ENCODE data around the gene SCAMP4. TPM values are rescaled to one million over a fixed set of nuclear protein-coding genes. Genes with fewer than 3 reads are reported as not detected.

The SCAMP4 gene
- total RNA-seq, 1 donor from 2014 or later: 65.0 TPM

DNA sequence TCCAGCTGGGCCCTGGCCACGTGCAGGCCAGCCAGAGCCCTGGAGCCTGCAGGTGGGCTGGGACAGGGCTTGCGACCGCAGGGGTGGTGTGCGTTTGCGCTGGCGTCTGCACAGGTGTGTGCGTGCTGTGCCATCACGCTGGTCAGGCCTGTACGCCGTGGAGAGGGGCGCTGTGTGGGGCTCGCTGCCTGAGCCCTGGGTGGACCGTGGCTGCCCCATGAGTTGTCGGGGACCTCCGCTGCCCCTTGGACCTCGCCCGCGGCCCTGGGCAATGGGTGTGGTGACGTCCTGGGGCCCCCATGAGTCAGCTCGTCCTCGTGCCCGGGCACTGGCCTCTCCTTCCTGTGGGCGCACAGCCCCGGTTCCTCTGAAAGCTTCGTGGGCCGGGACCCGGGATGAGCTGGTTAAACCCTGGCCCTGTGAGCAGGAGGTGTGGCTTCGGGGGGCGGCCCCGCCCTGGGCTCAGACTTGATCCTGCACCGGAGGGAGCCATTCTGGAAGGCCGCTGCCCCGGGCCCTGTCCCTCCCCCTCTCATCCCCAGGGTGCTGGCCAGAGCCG, 42.5 kb downstream of the SCAMP4 start:
- intact Hi-C loops (cut with DNase I): no loop called here

DNA sequence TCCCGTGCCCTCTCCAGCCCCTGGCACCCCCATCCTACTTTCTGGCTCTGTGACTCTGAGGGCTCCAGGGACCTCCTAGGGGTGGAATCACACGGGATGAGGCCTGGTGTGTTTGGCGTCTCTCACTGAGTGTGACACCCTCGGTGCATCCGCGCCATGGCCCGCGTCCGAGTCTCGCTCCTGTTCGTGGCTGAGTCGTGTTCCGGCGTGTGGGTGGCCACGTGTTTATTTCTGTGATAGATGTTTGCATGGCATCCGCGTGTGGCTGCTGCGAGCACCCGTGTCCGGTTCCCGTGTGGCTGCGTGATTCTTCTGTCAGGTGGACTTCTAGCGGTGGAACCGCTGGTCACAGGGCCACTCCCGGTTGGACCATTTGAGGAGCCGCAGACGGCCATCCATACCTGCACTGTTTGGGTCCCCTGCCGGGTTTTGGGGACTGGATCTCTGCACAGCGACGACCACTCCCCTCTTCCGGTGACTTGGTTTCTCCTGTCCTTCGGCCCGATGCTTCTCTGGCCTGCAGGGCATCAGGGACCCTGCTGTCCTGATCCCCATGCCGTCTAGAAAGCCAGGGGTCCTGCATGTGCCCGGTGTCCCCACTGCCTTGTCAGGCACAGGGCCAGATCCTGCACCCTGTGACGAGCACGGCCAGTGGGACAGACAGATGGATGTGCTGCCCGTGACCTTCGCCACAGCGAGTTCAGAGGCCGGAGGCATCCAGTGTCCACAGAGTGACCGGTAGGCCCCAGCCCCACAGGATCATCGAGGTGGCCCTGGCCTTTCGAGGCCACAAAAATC, 44.3 kb downstream of the SCAMP4 start:
- TF ChIP-seq CTCF (IDR thresholded peaks at IDR 0.05): no peak
- no peak for DNase-seq

More for the DNA sequence above, 42.5 kb downstream of the SCAMP4 start:
- Histone ChIP-seq H3K36me3 (peaks cover 5% of the 10 kb centered on the region), H3K4me1 (peaks cover 27% of the 10 kb centered on the region), H3K9me3 (no peaks in the 10 kb centered on the region), H3K27me3 (ENCODE audit: low read depth) (no peaks in the 10 kb centered on the region), H3K4me3 (no peak overlapping the region), H3K27ac (no peak overlapping the region)
- no peak for TF ChIP-seq CTCF (IDR thresholded peaks at IDR 0.05)
- ATAC-seq: no peak
- no peak for DNase-seq

DNA sequence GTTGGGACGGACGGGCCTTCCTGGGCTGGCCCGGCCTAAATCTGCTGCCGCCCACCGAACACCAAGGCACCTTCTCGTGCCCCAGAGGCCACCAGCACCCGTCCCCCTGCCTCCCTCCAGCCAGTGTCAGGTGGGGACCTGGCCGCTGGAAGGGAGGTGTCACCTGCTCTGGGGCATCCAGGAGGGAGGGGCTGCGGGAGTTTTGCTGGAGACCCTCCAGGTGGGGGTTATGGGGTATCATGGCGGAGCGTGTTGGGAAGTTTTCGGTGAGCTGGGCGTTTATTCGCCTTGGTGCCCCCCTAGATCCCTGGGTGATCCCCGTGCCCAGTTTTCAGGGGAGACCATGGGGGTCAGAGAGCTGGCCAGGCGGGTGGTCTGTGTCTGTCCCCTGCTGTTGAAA, 45.4 kb downstream of the SCAMP4 start:
- no peak overlapping the region for H3K27ac ChIP-seq
- no peaks in the 10 kb centered on the region for H3K9me3 ChIP-seq
- H3K4me3 ChIP-seq: no peak overlapping the region
- ATAC-seq: no peak
- intact Hi-C loops (cut with DNase I): no loop called here
- no peak for DNase-seq
- peaks cover 11% of the 10 kb centered on the region for H3K36me3 ChIP-seq
- H3K4me1 ChIP-seq: no peaks in the 10 kb centered on the region
- no peaks in the 10 kb centered on the region for H3K27me3 ChIP-seq (ENCODE audit: low read depth)
- TF ChIP-seq CTCF (IDR thresholded peaks at IDR 0.05): no peak

More for the DNA sequence above, 44.3 kb downstream of the SCAMP4 start:
- peaks cover 10% of the 10 kb centered on the region for H3K4me1 ChIP-seq
- no peak overlapping the region for H3K4me3 ChIP-seq
- no peak overlapping the region for H3K27ac ChIP-seq
- H3K36me3 ChIP-seq: peaks cover 11% of the 10 kb centered on the region
- no peaks in the 10 kb centered on the region for H3K27me3 ChIP-seq (ENCODE audit: low read depth)
- intact Hi-C loops (cut with DNase I): no loop called here
- no peak for ATAC-seq
- no peaks in the 10 kb centered on the region for H3K9me3 ChIP-seq

DNA sequence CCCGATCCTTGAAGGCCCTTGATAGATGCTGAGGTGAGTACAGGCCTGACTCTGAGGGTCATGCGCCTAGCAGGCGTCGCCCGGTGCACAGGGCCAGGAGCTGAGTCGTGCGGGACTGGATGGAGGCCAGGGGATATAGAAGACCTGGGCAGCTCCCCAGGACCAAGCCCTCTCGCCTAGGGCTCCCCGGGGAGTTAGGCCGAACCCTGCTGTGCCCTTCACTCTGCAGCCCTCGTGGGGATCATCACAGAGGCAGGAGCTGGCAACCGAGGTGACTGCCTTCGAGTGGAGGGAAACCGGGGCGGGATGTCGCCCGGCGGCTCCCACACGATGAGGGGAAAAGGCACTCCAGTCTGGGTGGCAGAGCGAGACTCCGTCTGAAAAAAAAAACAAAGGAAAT, 47.4 kb downstream of the SCAMP4 start:
- no peak overlapping the region for H3K27ac ChIP-seq
- peaks cover 11% of the 10 kb centered on the region for H3K36me3 ChIP-seq
- intact Hi-C loops (cut with DNase I): no loop called here
- no peaks in the 10 kb centered on the region for H3K4me1 ChIP-seq
- H3K27me3 ChIP-seq (ENCODE audit: low read depth): no peaks in the 10 kb centered on the region
- DNase-seq (no peak), ATAC-seq (no peak)
- no peak overlapping the region for H3K4me3 ChIP-seq
- no peak for TF ChIP-seq CTCF (IDR thresholded peaks at IDR 0.05)
- H3K9me3 ChIP-seq: no peaks in the 10 kb centered on the region

DNA sequence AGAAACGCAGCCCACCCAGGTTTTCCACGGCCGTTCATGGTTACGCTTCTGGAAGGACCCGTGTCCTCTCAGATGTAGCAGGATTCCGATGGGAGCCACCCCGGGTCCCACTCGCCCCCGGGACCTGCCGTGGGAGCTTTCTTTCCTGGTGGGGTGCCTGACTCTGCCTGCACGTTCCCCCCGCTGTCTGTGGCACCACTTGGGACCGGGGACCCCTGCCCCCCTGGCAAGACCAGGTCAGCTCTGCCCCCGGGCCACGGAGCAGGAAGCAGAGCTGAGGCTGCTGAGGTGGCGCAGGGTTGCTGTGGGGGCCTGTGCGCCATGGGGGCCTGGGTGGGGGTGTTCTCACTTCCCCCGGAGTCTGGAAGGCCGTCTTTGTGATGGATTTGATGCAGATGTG, 47.8 kb downstream of the SCAMP4 start:
- Histone ChIP-seq H3K9me3 (no peaks in the 10 kb centered on the region), H3K4me3 (no peak overlapping the region), H3K4me1 (no peaks in the 10 kb centered on the region), H3K27ac (no peak overlapping the region), H3K36me3 (peaks cover 11% of the 10 kb centered on the region), H3K27me3 (ENCODE audit: low read depth) (no peaks in the 10 kb centered on the region)
- no peak for ATAC-seq
- intact Hi-C loops (cut with DNase I): no loop called here
- TF ChIP-seq CTCF (IDR thresholded peaks at IDR 0.05): no peak
- no peak for DNase-seq
